Measurements from ENCODE around the gene SHC3. TPM values are rescaled to one million over a fixed set of nuclear protein-coding genes. Genes with fewer than 3 reads are reported as not detected.

SHC3 gene
- total RNA-seq, 2 donors from 2014 or later: not detected

DNA sequence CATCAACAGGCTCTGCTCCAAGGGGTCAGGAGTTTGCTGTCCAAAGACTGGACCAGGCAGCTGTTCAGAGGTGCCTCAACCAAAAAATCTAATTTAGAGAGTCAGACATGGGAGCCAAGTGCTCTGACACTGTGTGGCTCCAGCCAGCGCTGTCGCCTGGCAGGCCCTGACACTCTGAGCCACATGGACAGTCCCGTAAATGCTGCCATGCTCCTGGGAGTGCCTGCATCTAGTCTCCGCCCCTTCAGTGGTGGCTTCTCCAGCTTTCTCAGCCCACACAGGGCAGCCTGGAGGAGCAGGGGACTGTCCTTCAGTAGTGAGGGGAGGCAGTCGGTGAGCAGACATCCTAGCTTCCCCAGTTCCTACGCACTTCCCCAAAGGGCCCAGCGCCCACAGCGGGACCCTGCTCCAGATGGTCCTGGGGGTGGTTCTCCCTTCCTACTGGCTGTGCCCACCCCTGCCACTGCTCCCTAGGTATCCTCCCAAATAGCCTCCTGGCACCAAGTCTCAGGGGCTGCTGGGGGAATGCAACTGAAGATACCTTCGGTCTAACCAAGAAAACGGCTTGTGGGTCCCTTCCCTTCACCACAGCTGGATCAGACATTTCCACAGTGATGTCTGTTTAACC, 72.3 kb downstream of the SHC3 start:
- ATAC-seq (replicated peaks in 1 of 2): no peak
- no peaks in the 10 kb centered on the region for H3K36me3 Mint-ChIP-seq (ENCODE audit: insufficient read depth in 2 of 2)
- no peak overlapping the region for H3K27ac Mint-ChIP-seq
- no peaks in the 10 kb centered on the region for H3K4me1 Mint-ChIP-seq (ENCODE audit: low read depth)
- no peaks in the 10 kb centered on the region for H3K9me3 Mint-ChIP-seq
- H3K27me3 Mint-ChIP-seq (ENCODE audit: low read depth): peaks cover 17% of the 10 kb centered on the region
- no peak overlapping the region for H3K4me3 Mint-ChIP-seq
- no peak for DNase-seq

DNA sequence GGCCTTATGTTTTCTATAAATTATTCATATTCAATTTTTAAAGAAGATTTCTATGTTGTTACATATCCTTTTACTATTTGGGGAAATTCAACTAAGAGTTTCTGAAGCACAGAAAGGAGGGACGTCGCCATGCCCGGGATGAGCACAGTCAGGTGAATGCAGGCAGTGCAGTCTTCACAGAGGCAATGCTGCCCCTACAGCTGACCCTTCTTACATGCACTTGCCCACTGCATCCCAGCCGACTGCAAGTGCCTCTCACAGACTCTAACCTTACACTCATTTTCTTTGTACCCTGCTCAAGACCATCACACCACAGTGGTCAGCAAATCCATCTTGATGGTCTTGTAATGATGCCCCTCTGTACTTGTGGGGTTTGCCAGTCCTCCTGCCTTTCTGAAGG, 73.8 kb downstream of the SHC3 start:
- H3K4me3 Mint-ChIP-seq: no peak overlapping the region
- ATAC-seq (replicated peaks in 1 of 2) (no peak), DNase-seq (no peak)
- no peaks in the 10 kb centered on the region for H3K36me3 Mint-ChIP-seq (ENCODE audit: insufficient read depth in 2 of 2)
- no peaks in the 10 kb centered on the region for H3K9me3 Mint-ChIP-seq
- H3K27me3 Mint-ChIP-seq (ENCODE audit: low read depth): peaks cover 10% of the 10 kb centered on the region
- H3K4me1 Mint-ChIP-seq (ENCODE audit: low read depth): no peaks in the 10 kb centered on the region
- H3K27ac Mint-ChIP-seq: no peak overlapping the region

DNA sequence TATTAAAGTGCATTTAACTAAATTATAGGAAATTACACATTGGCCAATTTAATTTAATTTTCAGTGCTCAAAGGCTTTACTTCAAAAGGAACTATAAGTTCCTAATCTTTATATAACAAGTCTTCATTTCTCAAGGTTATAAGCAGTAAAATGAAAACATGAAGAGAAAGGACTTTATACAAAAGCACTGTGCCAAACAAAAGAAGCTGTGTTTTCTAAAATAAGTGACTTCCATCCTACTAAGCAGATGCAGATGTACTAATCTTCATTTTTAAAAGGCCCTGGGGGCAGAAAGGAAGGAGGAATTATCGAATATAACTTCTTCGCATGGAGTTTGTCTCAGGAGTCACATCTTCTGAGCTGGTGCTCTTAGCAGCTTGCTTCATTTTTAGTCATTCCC, 81.4 kb downstream of the SHC3 start:
- ATAC-seq (replicated peaks in 1 of 2): no peak
- no peak overlapping the region for H3K4me3 Mint-ChIP-seq
- H3K9me3 Mint-ChIP-seq: peaks cover 0 to 2% of the 10 kb centered on the region in 2 donors
- no peaks in the 10 kb centered on the region for H3K4me1 Mint-ChIP-seq (ENCODE audit: low read depth)
- H3K36me3 Mint-ChIP-seq (ENCODE audit: insufficient read depth in 2 of 2): no peaks in the 10 kb centered on the region
- no peak overlapping the region for H3K27ac Mint-ChIP-seq
- H3K27me3 Mint-ChIP-seq (ENCODE audit: low read depth): no peaks in the 10 kb centered on the region
- DNase-seq: no peak

DNA sequence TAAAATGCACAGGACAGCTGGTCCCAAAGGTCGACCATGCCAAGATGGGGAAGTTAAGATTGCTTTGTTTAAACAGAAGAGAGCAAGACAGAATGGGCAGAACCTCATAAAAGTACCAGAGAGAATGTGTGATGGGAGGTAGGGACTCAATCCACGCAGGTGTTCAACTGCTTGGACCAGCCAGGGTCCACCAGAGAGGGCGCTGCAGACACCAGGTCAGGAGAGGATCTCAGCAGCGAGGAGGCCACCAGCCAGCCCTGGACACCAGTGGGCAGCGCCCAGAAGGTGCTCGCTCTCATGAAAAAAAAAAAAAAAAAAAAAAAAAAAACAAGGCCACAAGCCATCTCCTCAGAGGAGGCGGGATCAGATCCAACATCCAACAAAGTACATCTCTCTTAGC, 81.8 kb downstream of the SHC3 start:
- no peaks in the 10 kb centered on the region for H3K4me1 Mint-ChIP-seq (ENCODE audit: low read depth)

DNA sequence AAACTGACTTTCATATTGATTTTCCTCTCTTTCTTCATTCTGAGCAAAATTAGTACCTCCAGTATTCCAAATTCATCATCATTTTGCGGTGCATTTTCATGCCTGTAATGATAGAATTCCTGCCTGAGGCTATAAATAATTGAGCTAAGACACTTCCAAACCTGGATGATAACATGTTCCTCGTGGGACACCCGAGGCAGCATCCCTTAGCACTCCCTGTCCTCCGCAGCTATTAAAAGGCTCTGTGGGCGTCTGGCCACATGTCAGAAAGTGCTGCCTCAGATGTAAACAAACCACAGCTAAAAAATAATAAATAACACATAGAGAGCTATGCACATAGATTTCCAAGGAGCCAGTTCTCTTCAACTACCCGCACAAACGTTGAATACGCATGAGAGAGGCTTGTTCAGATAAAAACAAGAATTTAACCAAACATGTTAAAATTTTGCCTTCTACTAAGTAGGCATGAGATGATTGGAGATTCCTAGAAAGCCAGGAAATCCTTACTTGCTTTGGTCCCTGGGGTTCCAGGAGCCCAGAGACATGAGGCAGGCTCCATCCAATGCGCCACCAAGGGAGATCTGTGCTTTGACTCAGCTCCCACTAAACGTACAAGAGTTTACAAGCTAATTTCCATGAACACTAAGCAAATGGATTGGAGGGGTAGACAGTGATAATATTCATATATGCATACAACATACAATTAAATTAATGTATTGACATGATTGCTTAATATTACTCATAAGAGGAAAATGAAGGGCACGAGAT, 82.7 kb downstream of the SHC3 start:
- Mint-ChIP-seq H3K27ac (no peak overlapping the region), H3K9me3 (peaks cover 0 to 2% of the 10 kb centered on the region in 2 donors), H3K4me3 (no peak overlapping the region), H3K36me3 (ENCODE audit: insufficient read depth in 2 of 2) (no peaks in the 10 kb centered on the region), H3K27me3 (ENCODE audit: low read depth) (no peaks in the 10 kb centered on the region), H3K4me1 (ENCODE audit: low read depth) (no peaks in the 10 kb centered on the region)
- no peak for ATAC-seq (replicated peaks in 1 of 2)
- no peak for DNase-seq

More for the DNA sequence above, 81.8 kb downstream of the SHC3 start:
- Mint-ChIP-seq H3K4me3 (no peak overlapping the region), H3K36me3 (ENCODE audit: insufficient read depth in 2 of 2) (no peaks in the 10 kb centered on the region), H3K27ac (no peak overlapping the region), H3K9me3 (peaks cover 0 to 2% of the 10 kb centered on the region in 2 donors), H3K27me3 (ENCODE audit: low read depth) (no peaks in the 10 kb centered on the region)
- DNase-seq: no peak
- no peak for ATAC-seq (replicated peaks in 1 of 2)

DNA sequence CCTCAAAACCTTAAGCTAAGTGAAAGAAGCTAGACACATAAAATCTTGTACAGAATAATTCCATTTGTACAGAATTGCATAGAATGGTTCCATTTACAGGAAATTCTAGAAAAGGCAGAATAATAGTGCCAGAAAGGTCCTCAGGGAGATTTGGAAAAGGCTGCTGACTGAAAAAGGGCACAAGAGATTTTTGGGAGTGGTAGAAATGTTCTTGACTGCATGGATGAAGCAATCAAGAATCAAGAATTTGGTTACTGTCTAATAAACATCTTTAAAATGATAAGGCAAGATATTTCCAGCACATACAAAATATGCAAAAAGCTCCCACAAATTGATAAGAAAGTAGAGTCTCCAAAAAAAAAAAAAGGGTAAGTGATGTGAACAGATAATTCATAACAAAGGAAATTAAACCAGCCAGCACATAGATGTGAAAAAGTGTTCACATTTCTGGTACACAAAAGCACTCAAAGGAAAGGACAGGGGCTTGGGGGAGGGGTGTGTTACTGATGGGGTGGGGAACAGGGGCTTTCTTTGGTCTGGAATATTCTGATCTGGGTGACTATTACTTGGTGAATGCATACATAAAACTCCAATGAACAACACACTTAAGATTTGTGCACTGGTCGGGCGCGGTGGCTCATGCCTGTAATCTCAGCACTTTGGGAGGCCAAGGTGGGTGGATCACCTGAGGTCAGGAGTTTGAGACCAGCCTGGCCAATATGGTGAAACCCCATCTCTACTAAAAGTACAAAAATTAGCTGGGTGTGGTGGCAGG, 85.2 kb downstream of the SHC3 start:
- ATAC-seq (replicated peaks in 1 of 2) (no peak), DNase-seq (no peak)
- Mint-ChIP-seq H3K27ac (no peak overlapping the region), H3K36me3 (ENCODE audit: insufficient read depth in 2 of 2) (no peaks in the 10 kb centered on the region), H3K27me3 (ENCODE audit: low read depth) (peaks cover 5% of the 10 kb centered on the region), H3K4me3 (no peak overlapping the region), H3K4me1 (ENCODE audit: low read depth) (peaks cover 4% of the 10 kb centered on the region), H3K9me3 (peaks cover 0 to 2% of the 10 kb centered on the region in 2 donors)

DNA sequence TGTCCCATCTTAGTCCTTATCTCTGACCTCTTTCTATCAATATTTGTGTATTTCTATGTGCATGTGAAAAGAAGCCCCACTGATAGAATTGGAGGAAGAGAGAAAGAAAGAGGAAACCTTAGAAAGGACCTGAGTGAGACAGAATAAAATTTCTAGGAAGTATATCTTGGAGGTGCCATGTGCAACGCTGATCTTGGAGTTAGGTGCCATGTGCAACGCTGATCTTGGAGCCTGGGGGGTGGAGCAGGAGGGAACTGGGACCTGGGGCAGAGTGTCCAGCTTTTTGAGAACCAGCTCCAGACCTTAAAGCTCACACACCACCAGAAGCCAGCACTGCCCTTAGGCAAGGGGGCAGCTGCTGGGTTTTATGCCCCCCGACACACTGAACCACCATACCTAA, 89.4 kb downstream of the SHC3 start:
- peaks cover 12% of the 10 kb centered on the region for H3K27me3 Mint-ChIP-seq (ENCODE audit: low read depth)
- no peak for ATAC-seq (replicated peaks in 1 of 2)

DNA sequence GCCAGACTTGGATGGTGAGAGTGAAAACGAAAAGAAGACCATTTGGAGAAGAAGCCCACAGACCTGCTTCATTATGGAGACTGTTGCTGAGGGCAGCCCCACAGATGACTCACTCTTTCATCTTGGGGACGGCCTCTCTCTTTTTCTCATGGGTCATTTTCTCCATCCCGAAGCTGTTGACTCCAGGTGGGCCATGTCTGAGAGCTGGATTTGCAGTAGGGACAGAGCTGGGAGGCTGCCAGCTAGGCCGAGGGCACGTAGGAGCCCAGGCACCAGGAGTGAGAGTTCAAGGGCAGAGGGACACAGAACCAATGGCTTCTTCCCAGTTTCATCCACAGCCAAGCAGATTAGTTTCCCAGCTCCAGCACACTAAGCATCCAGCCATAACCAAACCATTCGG, 95.0 kb downstream of the SHC3 start:
- no peaks in the 10 kb centered on the region for H3K9me3 Mint-ChIP-seq
- peaks cover 5% of the 10 kb centered on the region for H3K4me1 Mint-ChIP-seq (ENCODE audit: low read depth)
- peaks cover 50% of the 10 kb centered on the region for H3K27me3 Mint-ChIP-seq (ENCODE audit: low read depth)
- ATAC-seq (replicated peaks in 1 of 2) (no peak), DNase-seq (no peak)
- no peaks in the 10 kb centered on the region for H3K36me3 Mint-ChIP-seq (ENCODE audit: insufficient read depth in 2 of 2)
- no peak overlapping the region for H3K27ac Mint-ChIP-seq
- H3K4me3 Mint-ChIP-seq: no peak overlapping the region

More for the DNA sequence above, 89.4 kb downstream of the SHC3 start:
- H3K36me3 Mint-ChIP-seq (ENCODE audit: insufficient read depth in 2 of 2): no peaks in the 10 kb centered on the region
- no peaks in the 10 kb centered on the region for H3K9me3 Mint-ChIP-seq
- no peak overlapping the region for H3K27ac Mint-ChIP-seq
- peaks cover 6% of the 10 kb centered on the region for H3K4me1 Mint-ChIP-seq (ENCODE audit: low read depth)
- DNase-seq: no peak
- H3K4me3 Mint-ChIP-seq: no peak overlapping the region

DNA sequence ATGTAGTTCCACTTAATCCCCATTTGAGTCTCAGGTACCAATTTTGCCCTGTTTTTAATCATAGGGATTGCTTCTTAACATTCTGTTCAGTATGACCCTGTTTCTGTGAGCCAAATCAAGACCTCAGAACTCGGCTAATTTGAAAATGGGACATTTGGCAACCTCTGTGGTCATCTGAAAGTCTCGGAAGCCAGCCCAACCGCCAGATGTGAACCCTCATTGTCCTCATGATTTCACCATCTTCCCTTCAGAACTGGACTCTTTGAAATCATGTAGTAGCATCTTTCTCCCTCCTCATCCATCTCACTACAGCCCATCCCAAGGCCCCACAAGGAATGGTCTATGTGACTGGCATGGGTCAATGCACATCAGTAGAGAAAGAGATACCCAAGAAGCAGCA, 98.4 kb downstream of the SHC3 start:
- Mint-ChIP-seq H3K27me3 (ENCODE audit: low read depth) (peaks cover 56% of the 10 kb centered on the region), H3K4me1 (ENCODE audit: low read depth) (peaks cover 4% of the 10 kb centered on the region), H3K4me3 (no peak overlapping the region), H3K9me3 (no peaks in the 10 kb centered on the region), H3K27ac (no peak overlapping the region), H3K36me3 (ENCODE audit: insufficient read depth in 2 of 2) (no peaks in the 10 kb centered on the region)
- DNase-seq (no peak), ATAC-seq (replicated peaks in 1 of 2) (no peak)

DNA sequence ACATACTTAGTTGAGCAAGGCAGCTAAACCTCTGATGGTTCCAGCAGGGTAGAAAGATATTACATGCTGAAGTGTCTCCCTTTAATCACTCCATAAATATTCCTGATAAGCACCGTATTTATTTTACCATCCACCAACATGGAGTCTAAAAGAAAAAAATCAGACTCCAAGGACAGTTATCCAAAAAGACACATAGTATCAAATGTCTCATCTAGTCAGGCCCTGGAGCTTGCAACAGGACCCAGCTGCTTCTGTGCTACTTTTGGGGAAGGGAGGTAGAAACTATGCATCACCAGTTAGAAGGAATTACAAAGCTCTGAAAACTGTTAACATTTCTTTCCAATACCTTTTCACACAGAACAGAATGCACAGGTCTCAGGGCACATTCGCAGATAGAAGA, 99.2 kb downstream of the SHC3 start:
- no peak overlapping the region for H3K4me3 Mint-ChIP-seq
- ATAC-seq (replicated peaks in 1 of 2) (no peak), DNase-seq (no peak)
- H3K4me1 Mint-ChIP-seq (ENCODE audit: low read depth): peaks cover 4% of the 10 kb centered on the region
- H3K27ac Mint-ChIP-seq: no peak overlapping the region
- peaks cover 56% of the 10 kb centered on the region for H3K27me3 Mint-ChIP-seq (ENCODE audit: low read depth)
- no peaks in the 10 kb centered on the region for H3K9me3 Mint-ChIP-seq
- no peaks in the 10 kb centered on the region for H3K36me3 Mint-ChIP-seq (ENCODE audit: insufficient read depth in 2 of 2)

DNA sequence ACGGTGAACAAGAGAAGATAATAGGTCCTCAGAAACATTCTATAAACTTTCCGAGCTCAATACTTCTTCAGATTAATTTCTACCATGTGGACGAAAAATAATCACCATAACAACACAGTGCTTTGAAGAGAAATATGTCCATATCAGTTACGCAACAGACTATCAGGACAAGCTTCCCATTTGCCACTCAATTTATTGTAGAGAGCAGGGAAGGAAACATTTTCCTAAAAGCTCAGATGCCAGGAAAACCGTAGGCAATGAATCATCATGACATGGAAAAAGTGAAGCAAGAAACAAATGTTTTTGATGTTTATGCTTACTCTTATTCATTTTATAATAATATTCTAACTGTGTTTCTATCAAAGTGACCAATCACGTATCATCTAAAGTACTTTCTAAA, 99.8 kb downstream of the SHC3 start:
- Mint-ChIP-seq H3K27ac (no peak overlapping the region), H3K4me1 (ENCODE audit: low read depth) (peaks cover 4% of the 10 kb centered on the region), H3K9me3 (no peaks in the 10 kb centered on the region), H3K4me3 (no peak overlapping the region), H3K27me3 (ENCODE audit: low read depth) (peaks cover 56% of the 10 kb centered on the region), H3K36me3 (ENCODE audit: insufficient read depth in 2 of 2) (no peaks in the 10 kb centered on the region)
- ATAC-seq (replicated peaks in 1 of 2) (no peak), DNase-seq (no peak)

DNA sequence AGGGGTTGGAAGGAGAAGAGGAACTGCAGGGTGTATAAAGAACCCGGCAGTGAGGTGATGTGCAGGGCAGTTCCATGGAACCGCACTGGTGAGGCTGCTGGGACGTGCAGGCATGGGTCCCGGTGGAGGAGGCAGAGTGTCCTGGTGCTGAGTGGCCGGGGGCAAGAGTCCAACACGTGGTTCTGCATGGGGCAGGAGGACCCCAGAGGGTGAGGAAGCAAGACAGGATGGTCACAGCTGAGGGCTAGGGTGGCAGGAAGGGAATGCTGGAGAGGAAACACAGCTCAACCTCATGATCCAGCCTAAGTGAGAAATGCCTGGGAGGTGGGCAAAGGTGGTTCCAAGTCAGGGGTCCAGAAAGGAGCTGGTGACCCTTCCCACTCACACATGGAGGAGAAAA, 100.2 kb downstream of the SHC3 start:
- Mint-ChIP-seq H3K27ac (no peak overlapping the region), H3K4me1 (ENCODE audit: low read depth) (peaks cover 4% of the 10 kb centered on the region), H3K36me3 (ENCODE audit: insufficient read depth in 2 of 2) (no peaks in the 10 kb centered on the region), H3K27me3 (ENCODE audit: low read depth) (peaks cover 51% of the 10 kb centered on the region), H3K4me3 (no peak overlapping the region), H3K9me3 (no peaks in the 10 kb centered on the region)
- ATAC-seq (replicated peaks in 1 of 2) (no peak), DNase-seq (no peak)

DNA sequence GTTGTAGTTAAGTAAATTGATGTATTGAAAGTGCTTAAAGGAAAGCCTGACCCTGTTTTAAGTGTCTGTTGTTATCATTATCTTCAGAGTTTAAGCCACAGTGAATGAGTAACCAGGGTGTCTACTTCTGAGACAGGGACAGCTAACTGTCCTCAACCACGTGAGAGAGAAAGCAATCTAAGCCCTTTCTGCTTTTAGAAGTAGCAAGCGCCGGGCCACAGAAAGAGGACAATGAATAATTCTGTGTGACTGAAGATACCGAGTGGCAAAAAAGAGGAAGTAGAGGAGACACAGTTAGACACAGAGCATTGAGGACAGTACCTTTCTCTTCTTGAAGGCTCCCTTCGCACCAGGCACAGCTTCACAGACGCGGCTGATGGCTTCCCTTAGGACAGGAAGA, 101.1 kb downstream of the SHC3 start:
- Mint-ChIP-seq H3K4me1 (ENCODE audit: low read depth) (peaks cover 4% of the 10 kb centered on the region), H3K9me3 (no peaks in the 10 kb centered on the region), H3K36me3 (ENCODE audit: insufficient read depth in 2 of 2) (no peaks in the 10 kb centered on the region), H3K27me3 (ENCODE audit: low read depth) (peaks cover 42% of the 10 kb centered on the region), H3K27ac (no peak overlapping the region), H3K4me3 (no peak overlapping the region)
- DNase-seq (no peak), ATAC-seq (replicated peaks in 1 of 2) (no peak)
